GM15510 (cell line): Measurements from ENCODE around the gene EPS8L1.

Experiments
- POLR2A ChIP-seq: IDR thresholded peaks from 3 replicates; pipeline ENCODE4 v1.6.1; 2011; ENCODE audit warnings: borderline replicate concordance; ENCODE audit not compliant: insufficient read length; ENCODE audit errors: extremely low read depth

The EPS8L1 gene

GRCh38 chr19:55075371-55075998 is at the start of gene EPS8L1:
Gene EPS8L1 (plus strand): TSS chr19:55075869. CDS start chr19:55076445, 576 bp downstream.
- TF ChIP-seq POLR2A = no peak

- no peak for TF ChIP-seq POLR2A
These were observed 48.0 kb upstream of the EPS8L1 start for GRCh38 chr19:55027472-55028337.

GRCh38 chr19:55028757-55029156 is 46.9 kb upstream of the EPS8L1 start:
- TF ChIP-seq POLR2A = no peak

- no peak for TF ChIP-seq POLR2A
These were observed 44.5 kb upstream of the EPS8L1 start for GRCh38 chr19:55031178-55031577.

- TF ChIP-seq POLR2A = no peak
These were observed 43.4 kb upstream of the EPS8L1 start for GRCh38 chr19:55032170-55032800.

GRCh38 chr19:55034751-55035150 is 40.9 kb upstream of the EPS8L1 start:
- TF ChIP-seq POLR2A = no peak

GRCh38 chr19:55036058-55036457 is 39.6 kb upstream of the EPS8L1 start:
- TF ChIP-seq POLR2A = no peak

GRCh38 chr19:55041244-55041626 is 34.4 kb upstream of the EPS8L1 start:
- no peak for TF ChIP-seq POLR2A

GRCh38 chr19:55041627-55042343 is 33.9 kb upstream of the EPS8L1 start:
- no peak for TF ChIP-seq POLR2A

GRCh38 chr19:55042344-55042678 is 33.4 kb upstream of the EPS8L1 start:
- TF ChIP-seq POLR2A = no peak

GRCh38 chr19:55042688-55043087 is 33.0 kb upstream of the EPS8L1 start:
- no peak for TF ChIP-seq POLR2A

GRCh38 chr19:55044286-55044685 is 31.4 kb upstream of the EPS8L1 start:
- no peak for TF ChIP-seq POLR2A

GRCh38 chr19:55044771-55045716 is 30.6 kb upstream of the EPS8L1 start:
- no peak for TF ChIP-seq POLR2A
